Measurements from ENCODE around the gene KDR. TPM values are rescaled to one million over a fixed set of nuclear protein-coding genes. Genes with fewer than 3 reads are reported as not detected.

The KDR gene
- total and polyA plus RNA-seq, 4 donors, result 8.4 to 132 (median 32.5) TPM

DNA sequence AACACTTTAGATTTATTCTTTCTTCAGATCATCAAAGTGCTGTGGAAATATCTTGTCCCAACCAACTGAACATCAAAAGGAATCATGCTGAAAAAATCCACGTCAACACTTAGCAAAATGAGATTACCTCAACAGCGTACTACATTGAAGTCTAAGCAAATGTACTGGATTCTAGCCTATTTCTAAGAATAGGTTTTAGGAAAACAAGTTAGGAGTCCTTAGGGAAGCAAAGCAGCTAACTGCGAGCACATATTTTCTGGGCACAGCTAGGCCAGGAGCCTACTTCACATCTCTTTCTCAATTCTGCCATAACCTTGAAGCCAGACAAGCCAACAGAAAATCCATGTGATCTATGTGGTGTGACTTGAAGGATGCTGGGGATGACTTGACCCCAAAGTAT is 22.2 kb downstream of the KDR start:
- TF ChIP-seq, protein P1, sequence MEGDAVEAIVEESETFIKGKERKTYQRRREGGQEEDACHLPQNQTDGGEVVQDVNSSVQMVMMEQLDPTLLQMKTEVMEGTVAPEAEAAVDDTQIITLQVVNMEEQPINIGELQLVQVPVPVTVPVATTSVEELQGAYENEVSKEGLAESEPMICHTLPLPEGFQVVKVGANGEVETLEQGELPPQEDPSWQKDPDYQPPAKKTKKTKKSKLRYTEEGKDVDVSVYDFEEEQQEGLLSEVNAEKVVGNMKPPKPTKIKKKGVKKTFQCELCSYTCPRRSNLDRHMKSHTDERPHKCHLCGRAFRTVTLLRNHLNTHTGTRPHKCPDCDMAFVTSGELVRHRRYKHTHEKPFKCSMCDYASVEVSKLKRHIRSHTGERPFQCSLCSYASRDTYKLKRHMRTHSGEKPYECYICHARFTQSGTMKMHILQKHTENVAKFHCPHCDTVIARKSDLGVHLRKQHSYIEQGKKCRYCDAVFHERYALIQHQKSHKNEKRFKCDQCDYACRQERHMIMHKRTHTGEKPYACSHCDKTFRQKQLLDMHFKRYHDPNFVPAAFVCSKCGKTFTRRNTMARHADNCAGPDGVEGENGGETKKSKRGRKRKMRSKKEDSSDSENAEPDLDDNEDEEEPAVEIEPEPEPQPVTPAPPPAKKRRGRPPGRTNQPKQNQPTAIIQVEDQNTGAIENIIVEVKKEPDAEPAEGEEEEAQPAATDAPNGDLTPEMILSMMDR (IDR thresholded peaks at IDR 0.05; ENCODE audit: control extremely low read depth, extremely low read depth), result no peak
- Histone ChIP-seq H3K4me3 (no peak overlapping the region), H3K9me3 (ENCODE audit: control insufficient read depth in 4 of 4, insufficient read depth in 3 of 4, low read length in 3 of 4) (no peaks in the 10 kb centered on the region), H3K4me1 (ENCODE audit: control insufficient read depth in 5 of 5, insufficient read depth in 5 of 5, low read length in 5 of 5) (peaks cover 0 to 6% (median 0%) of the 10 kb centered on the region in 5 donors), H3K27me3 (ENCODE audit: control insufficient read depth in 3 of 3, insufficient read depth in 3 of 3, low read length in 2 of 3) (no peaks in the 10 kb centered on the region), H3K27ac (ENCODE audit: low read depth in 1 of 2, low read length in 1 of 2) (no peak overlapping the region), H3K9ac (ENCODE audit: insufficient read depth in 1 of 2, low read length in 2 of 2) (no peak overlapping the region), H3K36me3 (ENCODE audit: control insufficient read depth in 4 of 4, insufficient read depth in 4 of 4, low read length in 4 of 4) (peaks cover 0 to 14% (median 0%) of the 10 kb centered on the region in 4 donors)
- ATAC-seq (ENCODE audit: insufficient read depth, low FRiP score) (no peak), DNase-seq (no peak)
- 78 to 82% methylated on average over 3 of the region's 3 CpGs for WGBS, 2 donors

DNA sequence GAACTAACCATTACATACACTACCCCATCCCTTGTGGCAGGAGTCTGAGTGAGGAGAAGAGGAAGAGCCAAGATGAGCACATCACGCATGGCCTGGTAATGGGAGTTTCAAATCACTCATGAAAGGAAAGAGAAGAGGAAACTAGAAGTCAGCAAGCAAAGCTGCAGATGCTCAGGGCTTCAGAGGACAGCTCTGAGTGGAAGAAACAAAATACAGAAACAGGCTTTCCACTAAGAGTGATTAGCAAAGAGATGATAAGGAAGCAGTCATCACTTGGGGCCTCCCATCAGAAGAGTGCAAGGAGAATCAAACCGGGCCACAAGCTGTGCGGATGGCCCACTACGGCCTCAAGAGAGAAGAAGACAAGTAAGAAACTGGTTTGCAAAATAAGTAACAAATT is 25.6 kb downstream of the KDR start:
- H3K36me3 ChIP-seq (ENCODE audit: control insufficient read depth in 4 of 4, insufficient read depth in 4 of 4, low read length in 4 of 4), result peaks cover 0 to 8% (median 0%) of the 10 kb centered on the region in 4 donors
- 91 to 96% methylated on average over 4 of the region's 4 CpGs for WGBS, 2 donors
- H3K4me1 ChIP-seq (ENCODE audit: control insufficient read depth in 5 of 5, insufficient read depth in 5 of 5, low read length in 5 of 5), result peaks cover 0 to 5% (median 0%) of the 10 kb centered on the region in 5 donors
- DNase-seq (no peak), ATAC-seq (ENCODE audit: insufficient read depth, low FRiP score) (no peak)
- H3K27ac ChIP-seq (ENCODE audit: low read depth in 1 of 2, low read length in 1 of 2), result no peak overlapping the region
- TF ChIP-seq, protein P1 (IDR thresholded peaks at IDR 0.05; ENCODE audit: control extremely low read depth, extremely low read depth), result no peak
- no peaks in the 10 kb centered on the region for H3K27me3 ChIP-seq (ENCODE audit: control insufficient read depth in 3 of 3, insufficient read depth in 3 of 3, low read length in 2 of 3)
- H3K4me3 ChIP-seq, result no peak overlapping the region
- no peaks in the 10 kb centered on the region for H3K9me3 ChIP-seq (ENCODE audit: control insufficient read depth in 4 of 4, insufficient read depth in 3 of 4, low read length in 3 of 4)
- H3K9ac ChIP-seq (ENCODE audit: insufficient read depth in 1 of 2, low read length in 2 of 2), result no peak overlapping the region

DNA sequence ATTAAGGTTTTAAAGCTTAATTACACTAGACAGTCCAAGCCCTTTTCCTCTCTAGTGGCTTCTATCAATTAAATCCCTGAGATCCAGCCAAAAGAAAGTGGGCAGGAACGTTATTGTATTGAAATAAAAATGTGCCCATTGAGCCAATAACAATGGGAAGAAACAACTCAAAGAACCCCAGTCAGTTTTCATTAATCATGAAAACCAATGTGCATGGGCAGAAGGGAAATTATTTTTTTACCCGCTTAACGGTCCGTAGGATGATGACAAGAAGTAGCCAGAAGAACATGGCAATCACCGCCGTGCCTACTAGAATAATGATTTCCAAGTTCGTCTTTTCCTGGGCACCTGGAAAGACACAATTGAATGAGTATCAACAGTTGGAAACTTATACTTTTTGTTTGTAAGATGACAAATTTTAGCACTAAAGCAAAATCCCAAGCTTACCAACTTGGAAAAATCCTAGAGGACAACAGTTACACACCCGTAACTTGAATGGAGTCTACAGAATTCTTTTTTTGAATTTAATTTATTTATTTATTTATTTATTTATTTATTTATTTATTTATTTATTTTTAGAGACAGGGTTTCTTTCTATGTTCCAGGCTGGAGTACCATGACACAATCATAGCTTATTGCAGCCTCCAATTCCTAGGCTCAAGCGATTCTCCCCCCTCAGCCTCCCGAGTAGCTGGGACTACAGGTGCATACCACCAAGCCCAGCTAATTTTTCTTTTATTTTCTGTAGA is 26.8 kb downstream of the KDR start:
- Histone ChIP-seq H3K9me3 (ENCODE audit: control insufficient read depth in 4 of 4, insufficient read depth in 3 of 4, low read length in 3 of 4) (peaks cover 0 to 1% (median 0%) of the 10 kb centered on the region in 4 donors), H3K4me1 (ENCODE audit: control insufficient read depth in 5 of 5, insufficient read depth in 5 of 5, low read length in 5 of 5) (peaks cover 0 to 3% (median 0%) of the 10 kb centered on the region in 5 donors), H3K27ac (ENCODE audit: low read depth in 1 of 2, low read length in 1 of 2) (no peak overlapping the region), H3K9ac (ENCODE audit: insufficient read depth in 1 of 2, low read length in 2 of 2) (no peak overlapping the region), H3K4me3 (no peak overlapping the region), H3K27me3 (ENCODE audit: control insufficient read depth in 3 of 3, insufficient read depth in 3 of 3, low read length in 2 of 3) (no peaks in the 10 kb centered on the region), H3K36me3 (ENCODE audit: control insufficient read depth in 4 of 4, insufficient read depth in 4 of 4, low read length in 4 of 4) (peaks cover 0 to 11% (median 0%) of the 10 kb centered on the region in 4 donors)
- ATAC-seq (ENCODE audit: insufficient read depth, low FRiP score) (no peak), DNase-seq (no peak)
- WGBS, 2 donors, result 93 to 95% methylated on average over 10 of the region's 10 CpGs
- TF ChIP-seq, protein P1 (IDR thresholded peaks at IDR 0.05; ENCODE audit: control extremely low read depth, extremely low read depth), result no peak
